ENCODE data around the gene RNF144A.

DNA sequence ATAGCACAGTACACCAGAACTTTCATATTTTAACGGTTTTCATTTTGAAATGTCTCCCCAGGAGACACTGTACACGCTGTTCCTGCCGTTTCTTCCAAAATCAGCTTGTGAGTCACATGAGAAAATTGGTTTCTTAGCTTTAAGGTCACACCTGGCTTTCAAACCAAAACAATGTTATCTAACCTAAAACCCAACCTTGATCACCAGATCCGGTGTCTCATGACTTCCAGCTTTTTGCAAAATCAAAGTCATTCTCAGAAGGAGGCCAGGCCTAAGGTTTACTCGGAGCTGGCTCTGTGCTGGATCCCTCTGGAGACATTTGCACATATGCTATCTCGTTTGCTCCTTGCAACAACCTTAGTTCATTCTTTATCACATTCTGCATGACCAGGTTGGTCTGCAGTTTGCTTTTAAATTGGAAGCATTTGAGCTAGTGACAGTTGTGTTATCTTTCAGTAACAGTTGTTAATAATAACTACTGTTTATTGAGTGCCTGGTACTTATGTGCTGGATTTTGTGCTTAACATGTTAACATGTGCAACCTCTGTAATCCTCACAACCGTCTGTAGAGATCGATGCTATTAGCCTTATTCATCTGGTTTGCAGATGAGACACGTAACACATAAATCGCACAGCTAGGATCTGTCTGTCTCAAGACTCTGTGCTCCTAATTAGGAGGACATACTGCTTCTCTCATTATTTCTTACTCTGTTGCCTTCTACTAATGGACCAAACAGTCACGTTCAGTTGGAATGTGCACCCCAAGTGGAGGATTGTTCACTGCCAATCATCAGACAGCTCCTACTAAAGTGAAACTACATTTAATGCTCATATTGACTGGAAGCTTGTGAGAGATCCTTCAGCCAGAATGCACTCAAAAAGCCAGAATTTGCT lies 105.5 kb downstream of the RNF144A start:
- TF ChIP-seq, protein P1, sequence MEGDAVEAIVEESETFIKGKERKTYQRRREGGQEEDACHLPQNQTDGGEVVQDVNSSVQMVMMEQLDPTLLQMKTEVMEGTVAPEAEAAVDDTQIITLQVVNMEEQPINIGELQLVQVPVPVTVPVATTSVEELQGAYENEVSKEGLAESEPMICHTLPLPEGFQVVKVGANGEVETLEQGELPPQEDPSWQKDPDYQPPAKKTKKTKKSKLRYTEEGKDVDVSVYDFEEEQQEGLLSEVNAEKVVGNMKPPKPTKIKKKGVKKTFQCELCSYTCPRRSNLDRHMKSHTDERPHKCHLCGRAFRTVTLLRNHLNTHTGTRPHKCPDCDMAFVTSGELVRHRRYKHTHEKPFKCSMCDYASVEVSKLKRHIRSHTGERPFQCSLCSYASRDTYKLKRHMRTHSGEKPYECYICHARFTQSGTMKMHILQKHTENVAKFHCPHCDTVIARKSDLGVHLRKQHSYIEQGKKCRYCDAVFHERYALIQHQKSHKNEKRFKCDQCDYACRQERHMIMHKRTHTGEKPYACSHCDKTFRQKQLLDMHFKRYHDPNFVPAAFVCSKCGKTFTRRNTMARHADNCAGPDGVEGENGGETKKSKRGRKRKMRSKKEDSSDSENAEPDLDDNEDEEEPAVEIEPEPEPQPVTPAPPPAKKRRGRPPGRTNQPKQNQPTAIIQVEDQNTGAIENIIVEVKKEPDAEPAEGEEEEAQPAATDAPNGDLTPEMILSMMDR (conservative IDR thresholded peaks at IDR 0.05 in 1 of 2, IDR thresholded peaks at IDR 0.05 in 1 of 2; ENCODE audit: extremely low read depth in 1 of 2, insufficient read depth in 1 of 2, low read depth in 1 of 2, low read length in 2 of 2), result no peak
- no peak for TF ChIP-seq EZH2 (IDR thresholded peaks at IDR 0.05; ENCODE audit: borderline replicate concordance, low read length)

All from mammary epithelial cell (primary cell).